ENCODE measurements around the gene SOBP.

DNA sequence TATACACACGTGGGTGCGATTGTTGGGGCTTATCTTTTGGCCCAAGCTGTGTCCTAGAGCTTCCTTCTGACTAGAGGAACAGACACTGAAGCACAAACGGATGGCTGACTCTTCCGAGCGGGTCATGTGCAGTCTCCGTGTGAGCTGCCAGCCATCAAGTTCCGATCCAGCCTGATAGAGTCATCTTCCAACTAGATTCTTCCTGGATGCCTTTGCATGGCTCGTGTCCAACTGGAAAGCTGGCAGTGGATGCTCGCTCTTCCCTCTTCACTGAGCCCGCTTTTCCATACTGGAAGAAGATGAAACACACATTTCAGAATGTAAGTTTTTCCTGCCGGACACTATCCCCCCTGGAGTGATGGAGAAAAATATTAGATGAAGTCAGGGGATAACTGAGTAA lies 186.1 kb downstream of the SOBP start:
- TF ChIP-seq POLR2A (IDR thresholded peaks at IDR 0.05): no peak
- TF ChIP-seq, protein P1, sequence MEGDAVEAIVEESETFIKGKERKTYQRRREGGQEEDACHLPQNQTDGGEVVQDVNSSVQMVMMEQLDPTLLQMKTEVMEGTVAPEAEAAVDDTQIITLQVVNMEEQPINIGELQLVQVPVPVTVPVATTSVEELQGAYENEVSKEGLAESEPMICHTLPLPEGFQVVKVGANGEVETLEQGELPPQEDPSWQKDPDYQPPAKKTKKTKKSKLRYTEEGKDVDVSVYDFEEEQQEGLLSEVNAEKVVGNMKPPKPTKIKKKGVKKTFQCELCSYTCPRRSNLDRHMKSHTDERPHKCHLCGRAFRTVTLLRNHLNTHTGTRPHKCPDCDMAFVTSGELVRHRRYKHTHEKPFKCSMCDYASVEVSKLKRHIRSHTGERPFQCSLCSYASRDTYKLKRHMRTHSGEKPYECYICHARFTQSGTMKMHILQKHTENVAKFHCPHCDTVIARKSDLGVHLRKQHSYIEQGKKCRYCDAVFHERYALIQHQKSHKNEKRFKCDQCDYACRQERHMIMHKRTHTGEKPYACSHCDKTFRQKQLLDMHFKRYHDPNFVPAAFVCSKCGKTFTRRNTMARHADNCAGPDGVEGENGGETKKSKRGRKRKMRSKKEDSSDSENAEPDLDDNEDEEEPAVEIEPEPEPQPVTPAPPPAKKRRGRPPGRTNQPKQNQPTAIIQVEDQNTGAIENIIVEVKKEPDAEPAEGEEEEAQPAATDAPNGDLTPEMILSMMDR (IDR thresholded peaks at IDR 0.05 in 8 of 11, conservative IDR thresholded peaks at IDR 0.05 in 3 of 11): no peak
- peak in 1 of 3 donors; percentile 27 for TF ChIP-seq POLR2AphosphoS5 (IDR thresholded peaks at IDR 0.05)
